HEK293 (cell line): ENCODE measurements around the gene RBM20.
A peak's percentile ranks its signal among the peaks of the same experiment; 100 is the strongest.

Experiments
- CTCF ChIA-PET: fragments of 350-600 bp; formaldehyde crosslinking; extraction: SDS; loops from one replicate; lab custom pipeline; 2021; ENCODE audit warnings: antibody characterized with exemption; lab: Yijun Ruan, JAX
- POLR2A ChIA-PET: fragments of 300-600 bp; formaldehyde crosslinking; extraction: SDS; loops from one replicate; lab custom pipeline; 2020; ENCODE audit warnings: antibody characterized with exemption, inconsistent platforms; lab: Yijun Ruan, JAX
- H3K27ac ChIP-seq: fragments of 200-500 bp; sonication (Bioruptor generic); 2 replicates; pipeline ENCODE4 v1.5.1; 2014; ENCODE audit warnings: low read depth, low read length, control low read depth, inconsistent platforms; ENCODE audit errors: extremely low read depth
- H3K36me3 ChIP-seq, 2 experiments: fragments of 200-500 bp in 1 of 2; sonication (Bioruptor generic) in 1 of 2; 1 replicate in 1 of 2; 2 replicates in 1 of 2; pipeline ENCODE4 v1.5.1; 2014 to 2017; ENCODE audit warnings: inconsistent platforms in 2 of 2, low read length in 2 of 2; ENCODE audit not compliant: control insufficient read depth in 2 of 2, insufficient read depth in 1 of 2
- H3K4me1 ChIP-seq: fragments of 200-500 bp; sonication (Bioruptor generic); 2 replicates; pipeline ENCODE4 v1.5.1; 2014; ENCODE audit warnings: mild to moderate bottlenecking, low read length, inconsistent platforms; ENCODE audit not compliant: control insufficient read depth, insufficient read depth
- H3K4me3 ChIP-seq: 2 replicates; pipeline ENCODE4 v1.5.1; 2011; ENCODE audit warnings: low read depth, mild to moderate bottlenecking, control low read depth, low read length, moderate library complexity
- H3K9me3 ChIP-seq: fragments of 200-500 bp; sonication (Bioruptor generic); 2 replicates; pipeline ENCODE4 v1.5.1; 2014; ENCODE audit warnings: low read depth, low read length, inconsistent platforms; ENCODE audit not compliant: control insufficient read depth, insufficient read depth
- BCL6B ChIP-seq: fragments of 450-650 bp; formaldehyde crosslinking; IDR thresholded peaks from 2 replicates; pipeline ENCODE4 v1.5.1; 2017; ENCODE audit warnings: missing biosample characterization, missing genetic modification characterization
- CTCF ChIP-seq: fragments of 450-650 bp; formaldehyde crosslinking; IDR thresholded peaks from 2 replicates; pipeline ENCODE4 v1.5.1; 2016; ENCODE audit warnings: missing biosample characterization, missing genetic modification characterization
- EGR2 ChIP-seq: fragments of 450-650 bp; formaldehyde crosslinking; IDR thresholded peaks from 2 replicates; pipeline ENCODE4 v1.5.1; 2016; ENCODE audit warnings: low read depth, missing biosample characterization, missing genetic modification characterization
- PRDM4 ChIP-seq: fragments of 450-650 bp; formaldehyde crosslinking; IDR thresholded peaks from 2 replicates; pipeline ENCODE4 v1.5.1; 2017; ENCODE audit warnings: missing biosample characterization, missing genetic modification characterization
- ZBTB20 ChIP-seq: fragments of 450-650 bp; formaldehyde crosslinking; IDR thresholded peaks from 2 replicates; pipeline ENCODE4 v1.5.1; 2016; ENCODE audit warnings: missing biosample characterization, missing genetic modification characterization
- ZEB2 ChIP-seq: fragments of 450-650 bp; formaldehyde crosslinking; IDR thresholded peaks from 2 replicates; pipeline ENCODE4 v1.5.1; 2016; ENCODE audit warnings: missing biosample characterization, missing genetic modification characterization
- ZFP3 ChIP-seq: fragments of 450-650 bp; formaldehyde crosslinking; IDR thresholded peaks from 2 replicates; pipeline ENCODE4 v1.5.1; 2016; ENCODE audit warnings: low read depth, missing biosample characterization, missing genetic modification characterization
- ZFP69B ChIP-seq: fragments of 450-650 bp; formaldehyde crosslinking; IDR thresholded peaks from 2 replicates; pipeline ENCODE4 v1.5.1; 2016; ENCODE audit warnings: missing biosample characterization, missing genetic modification characterization
- ZNF121 ChIP-seq: fragments of 450-650 bp; formaldehyde crosslinking; IDR thresholded peaks from 2 replicates; pipeline ENCODE4 v1.5.1; 2016; ENCODE audit warnings: missing biosample characterization, missing genetic modification characterization
- ZNF223 ChIP-seq: fragments of 450-650 bp; formaldehyde crosslinking; IDR thresholded peaks from 2 replicates; pipeline ENCODE4 v1.5.1; 2016; ENCODE audit warnings: missing biosample characterization, missing genetic modification characterization
- ZNF23 ChIP-seq: fragments of 450-650 bp; formaldehyde crosslinking; IDR thresholded peaks from 2 replicates; pipeline ENCODE4 v1.5.1; 2016; ENCODE audit warnings: missing biosample characterization, missing genetic modification characterization, borderline replicate concordance
- ZNF248 ChIP-seq: fragments of 450-650 bp; formaldehyde crosslinking; IDR thresholded peaks from 2 replicates; pipeline ENCODE4 v1.5.1; 2017; ENCODE audit warnings: missing biosample characterization, missing genetic modification characterization
- ZNF366 ChIP-seq: fragments of 450-650 bp; formaldehyde crosslinking; conservative IDR thresholded peaks from 2 replicates; pipeline ENCODE4 v1.5.1; 2016; ENCODE audit warnings: missing biosample characterization, missing genetic modification characterization
- ZNF518A ChIP-seq: fragments of 450-650 bp; formaldehyde crosslinking; conservative IDR thresholded peaks from 2 replicates; pipeline ENCODE4 v1.5.1; 2016; ENCODE audit warnings: low read depth, missing biosample characterization, missing genetic modification characterization
- ZNF549 ChIP-seq: fragments of 450-650 bp; IDR thresholded peaks from 2 replicates; pipeline ENCODE4 v1.5.1; 2018; ENCODE audit warnings: missing biosample characterization, missing genetic modification characterization, mild to moderate bottlenecking, inconsistent platforms, moderate library complexity
- ZNF580 ChIP-seq: fragments of 450-650 bp; formaldehyde crosslinking; IDR thresholded peaks from 2 replicates; pipeline ENCODE4 v1.5.1; 2016; ENCODE audit warnings: missing biosample characterization, missing genetic modification characterization
- ZNF585B ChIP-seq: fragments of 450-650 bp; formaldehyde crosslinking; IDR thresholded peaks from 2 replicates; pipeline ENCODE4 v1.5.1; 2016; ENCODE audit warnings: missing biosample characterization, missing genetic modification characterization
- ZNF596 ChIP-seq: fragments of 450-650 bp; IDR thresholded peaks from 2 replicates; pipeline ENCODE4 v1.5.0; 2018; ENCODE audit warnings: missing biosample characterization, mild to moderate bottlenecking, missing genetic modification characterization, moderate library complexity
- ZNF600 ChIP-seq: fragments of 450-650 bp; formaldehyde crosslinking; IDR thresholded peaks from 2 replicates; pipeline ENCODE4 v1.5.1; 2016; ENCODE audit warnings: missing biosample characterization, missing genetic modification characterization
- ZNF610 ChIP-seq: fragments of 450-650 bp; formaldehyde crosslinking; IDR thresholded peaks from 2 replicates; pipeline ENCODE4 v1.5.1; 2016; ENCODE audit warnings: missing biosample characterization, missing genetic modification characterization, borderline replicate concordance
- ZNF658 ChIP-seq: fragments of 450-650 bp; formaldehyde crosslinking; IDR thresholded peaks from 2 replicates; pipeline ENCODE4; 2016; ENCODE audit warnings: missing biosample characterization, missing genetic modification characterization
- ZNF707 ChIP-seq: fragments of 450-650 bp; formaldehyde crosslinking; IDR thresholded peaks from 2 replicates; pipeline ENCODE4 v1.5.1; 2016; ENCODE audit warnings: missing biosample characterization, missing genetic modification characterization
- ZNF843 ChIP-seq: fragments of 450-650 bp; formaldehyde crosslinking; IDR thresholded peaks from 2 replicates; pipeline ENCODE4 v1.5.1; 2016; ENCODE audit warnings: missing biosample characterization, missing genetic modification characterization
- ZSCAN16 ChIP-seq: fragments of 450-650 bp; formaldehyde crosslinking; IDR thresholded peaks from 2 replicates; pipeline ENCODE4 v1.5.1; 2016; ENCODE audit warnings: missing biosample characterization, missing genetic modification characterization

Gene RBM20

GRCh38 chr10:110857265-110858171 lies 213.4 kb downstream of the RBM20 start:
- no peaks in the 10 kb centered on the region for H3K36me3 ChIP-seq
- ChIA-PET POLR2A (interaction anchor here (0.9 to 3.1 kb wide), 3 partner anchors 9 to 55 kb away, joined by 4 to 26 read pairs (median 5); partner anchors contain the start of gene PDCD4), CTCF (interaction anchor here (0.7 to 1.2 kb wide), 5 partner anchors 13 to 54 kb away, joined by 3 to 4 read pairs (median 3); partner anchors contain the start of gene PDCD4)
- H3K9me3 ChIP-seq, result no peaks in the 10 kb centered on the region
- H3K27ac ChIP-seq, result peak overlapping the region; percentile 70
- H3K4me3 ChIP-seq, result no peak overlapping the region
- H3K4me1 ChIP-seq, result peaks cover 13% of the 10 kb centered on the region
- TF ChIP-seq ZNF610 (tag by site-specific recombination) (peak; percentile 83), ZNF248 (tag by site-specific recombination) (no peak), ZNF707 (no peak), ZNF366 (peak; percentile 43; the same call in 1 of the 2 replicates), ZNF596 (tag by site-specific recombination) (peak; percentile 16; the same call in 1 of the 2 replicates), ZBTB20 (peak; percentile 55), ZEB2 (tag by site-specific recombination) (0 out of 2 replicates have a peak, but pooled peaks have one; percentile 28), ZNF23 (no peak), ZNF549 (tag by site-specific recombination) (no peak), ZNF658 (tag by site-specific recombination) (no peak), ZNF843 (tag by site-specific recombination) (peak; percentile 73), ZSCAN16 (0 out of 2 replicates have a peak, but pooled peaks have one; percentile 8), ZFP69B (tag by site-specific recombination) (peak; percentile 35; the same call in 1 of the 2 replicates), ZNF600 (tag by site-specific recombination) (peak; percentile 93), BCL6B (peak; percentile 59; the same call in 1 of the 2 replicates), ZNF223 (tag by site-specific recombination) (peak; percentile 79; the same call in 1 of the 2 replicates), EGR2 (tag by site-specific recombination) (0 out of 2 replicates have a peak, but pooled peaks have one; percentile 28), ZNF121 (tag by site-specific recombination) (no peak), ZNF580 (peak; percentile 77; the same call in 1 of the 2 replicates), ZNF518A (0 out of 2 replicates have a peak, but pooled peaks have one; percentile 18), ZNF585B (tag by site-specific recombination) (no peak), PRDM4 (tag by site-specific recombination) (no peak), ZFP3 (tag by site-specific recombination) (no peak), CTCF (tag by site-specific recombination) (0 out of 2 replicates have a peak, but pooled peaks have one; percentile 19)
